IMR-90 (cell line): Measurements from ENCODE around the gene PIEZO2. TPM values are rescaled to one million over a fixed set of nuclear protein-coding genes. Genes with fewer than 3 reads are reported as not detected.

Experiments used
- ATAC-seq: fragments of 200-7000 bp; cut with Tn5 transposase; 2 replicates; pipeline ENCODE4 v1.9.1; 2020; ENCODE audit warnings: low read depth, mild to moderate bottlenecking, moderate library complexity
- BruUV-seq: library from RNA; stranded (reverse); fragments of 400-500 nt; replicated peaks from 2 replicates; lab custom pipeline; 2021; lab: Mats Ljungman, UMichigan
- CTCF ChIA-PET: fragments of 300-600 bp; formaldehyde crosslinking; extraction: SDS; loops from one replicate; lab custom pipeline; 2021; ENCODE audit warnings: antibody characterized with exemption; lab: Yijun Ruan, JAX
- POLR2A ChIA-PET: fragments of 300-600 bp; sonication (Branson Sonifier 250); formaldehyde crosslinking; loops from one replicate; lab custom pipeline; 2022; ENCODE audit warnings: antibody characterized with exemption; ENCODE audit not compliant: unreplicated experiment; lab: Charles Lee
- DNase-seq: peaks from one replicate; pipeline ENCODE4 v3.0.0; 2013
- H2AFZ ChIP-seq: replicated peaks from 2 replicates; pipeline ENCODE3; 2013; ENCODE audit warnings: low read length, mild to moderate bottlenecking; ENCODE audit not compliant: poor library complexity
- H2AK5ac ChIP-seq: 2 replicates; pipeline ENCODE4 v1.6.1; 2013; ENCODE audit warnings: low read depth, low read length, inconsistent platforms
- H2AK9ac ChIP-seq: replicated peaks from 2 replicates; pipeline ENCODE3; 2013; ENCODE audit warnings: mild to moderate bottlenecking, low read depth, low read length, moderate library complexity; ENCODE audit not compliant: poor library complexity
- H2BK120ac ChIP-seq: 2 replicates; pipeline ENCODE4 v1.6.1; 2013; ENCODE audit warnings: low read depth, low read length, inconsistent platforms
- H2BK15ac ChIP-seq: 3 replicates; pipeline ENCODE4 v1.6.1; 2013; ENCODE audit warnings: low read depth, low read length, inconsistent platforms
- H2BK20ac ChIP-seq: 2 replicates; pipeline ENCODE4 v1.6.1; 2013; ENCODE audit warnings: low read depth, mild to moderate bottlenecking, inconsistent platforms, low read length, moderate library complexity
- H2BK5ac ChIP-seq: 2 replicates; pipeline ENCODE4 v1.6.1; 2013; ENCODE audit warnings: mild to moderate bottlenecking, low read depth, low read length, inconsistent platforms; ENCODE audit not compliant: poor library complexity, severe bottlenecking
- H3K14ac ChIP-seq: replicated peaks from 2 replicates; pipeline ENCODE4 v1.6.1; 2013; ENCODE audit warnings: low read depth, low read length, inconsistent platforms
- H3K18ac ChIP-seq: 2 replicates; pipeline ENCODE4 v1.6.1; 2013; ENCODE audit warnings: low read depth, low read length, control low read depth
- H3K23ac ChIP-seq: 2 replicates; pipeline ENCODE4 v1.6.1; 2013; ENCODE audit warnings: low read depth, low read length, inconsistent platforms
- H3K27ac ChIP-seq: 2 replicates; pipeline ENCODE4 v1.5.1; 2013; ENCODE audit warnings: mild to moderate bottlenecking, control low read depth, low read length; ENCODE audit not compliant: insufficient read depth
- H3K27me3 ChIP-seq: 2 replicates; pipeline ENCODE4 v1.6.1; 2013; ENCODE audit warnings: low read length; ENCODE audit not compliant: control insufficient read depth, insufficient read depth
- H3K36me3 ChIP-seq: 2 replicates; pipeline ENCODE4 v1.6.1; 2013; ENCODE audit warnings: low read length, mixed read lengths; ENCODE audit not compliant: control insufficient read depth, insufficient read depth
- H3K4ac ChIP-seq: 2 replicates; pipeline ENCODE4 v1.6.1; 2013; ENCODE audit warnings: low read depth, low read length, inconsistent platforms
- H3K4me1 ChIP-seq: 2 replicates; pipeline ENCODE4 v1.6.1; 2013; ENCODE audit warnings: low read length, mixed read lengths; ENCODE audit not compliant: control insufficient read depth, insufficient read depth
- H3K4me2 ChIP-seq: 2 replicates; pipeline ENCODE4 v1.6.1; 2013; ENCODE audit warnings: low read depth, mild to moderate bottlenecking, control low read depth, low read length, moderate library complexity
- H3K4me3 ChIP-seq: 2 replicates; pipeline ENCODE4 v1.5.1; 2013; ENCODE audit warnings: low read depth, mild to moderate bottlenecking, control low read depth, low read length, moderate library complexity; ENCODE audit not compliant: insufficient read depth
- H3K56ac ChIP-seq: 2 replicates; pipeline ENCODE4 v1.6.1; 2013; ENCODE audit warnings: low read length, inconsistent platforms; ENCODE audit not compliant: insufficient read depth; ENCODE audit errors: extremely low read depth
- H3K79me1 ChIP-seq, 2 experiments: 2 replicates each; pipeline ENCODE4 v1.6.1; 2013; ENCODE audit warnings: low read length in 2 of 2, inconsistent platforms in 1 of 2, low read depth in 1 of 2
- H3K9ac ChIP-seq: 2 replicates; pipeline ENCODE4 v1.6.1; 2013; ENCODE audit warnings: low read depth, low read length, control low read depth
- H3K9me1 ChIP-seq: 2 replicates; pipeline ENCODE4 v1.6.1; 2013; ENCODE audit warnings: low read length, inconsistent platforms; ENCODE audit not compliant: insufficient read depth
- H3K9me3 ChIP-seq: 2 replicates; pipeline ENCODE4 v1.6.1; 2013; ENCODE audit warnings: low read length; ENCODE audit not compliant: control insufficient read depth, insufficient read depth
- H4K20me1 ChIP-seq: 2 replicates; pipeline ENCODE4 v1.6.1; 2013; ENCODE audit warnings: low read length, inconsistent platforms; ENCODE audit not compliant: insufficient read depth
- H4K5ac ChIP-seq: 2 replicates; pipeline ENCODE4 v1.6.1; 2013; ENCODE audit warnings: mild to moderate bottlenecking, low read depth, low read length, control low read depth
- H4K8ac ChIP-seq, 2 experiments: 2 replicates each; pipeline ENCODE4 v1.6.1; 2013; ENCODE audit warnings: low read depth in 2 of 2, low read length in 2 of 2, control low read depth in 1 of 2, inconsistent platforms in 1 of 2
- H4K91ac ChIP-seq: 2 replicates; pipeline ENCODE4 v1.6.1; 2013; ENCODE audit warnings: low read depth, low read length, inconsistent platforms; ENCODE audit not compliant: insufficient read depth
- CEBPB ChIP-seq: IDR thresholded peaks from 2 replicates; pipeline ENCODE4 v1.6.1; 2012; ENCODE audit warnings: low read depth, low read length, improper control_type of control experiment
- CHD1 ChIP-seq: IDR thresholded peaks from 2 replicates; pipeline ENCODE4 v1.6.1; 2012; ENCODE audit warnings: low read depth, low read length, improper control_type of control experiment
- ELK1 ChIP-seq: fragments of 150-350 bp; IDR thresholded peaks from 2 replicates; pipeline ENCODE4 v1.6.1; 2016; ENCODE audit warnings: low read depth, mild to moderate bottlenecking, low read length, moderate library complexity, borderline replicate concordance
- FOS ChIP-seq: fragments of 150-350 bp; IDR thresholded peaks from 2 replicates; pipeline ENCODE4 v1.6.1; 2016; ENCODE audit warnings: low read depth, low read length
- MAFK ChIP-seq: IDR thresholded peaks from 2 replicates; pipeline ENCODE4 v1.6.1; 2012; ENCODE audit warnings: low read depth, low read length, improper control_type of control experiment
- MAZ ChIP-seq: IDR thresholded peaks from 2 replicates; pipeline ENCODE4 v1.6.1; 2012; ENCODE audit warnings: low read depth, mild to moderate bottlenecking, low read length, improper control_type of control experiment, moderate library complexity, borderline replicate concordance
- MXI1 ChIP-seq: IDR thresholded peaks from 2 replicates; pipeline ENCODE4 v1.6.1; 2012; ENCODE audit warnings: low read depth, mild to moderate bottlenecking, low read length, moderate library complexity, borderline replicate concordance
- NFE2L2 ChIP-seq: fragments of 150-350 bp; IDR thresholded peaks from 2 replicates; pipeline ENCODE4 v1.6.1; 2016; ENCODE audit warnings: low read depth, mild to moderate bottlenecking, low read length
- POLR2A ChIP-seq: IDR thresholded peaks from 2 replicates; pipeline ENCODE4 v1.6.1; 2012; ENCODE audit warnings: mild to moderate bottlenecking, low read depth, low read length
- RAD21 ChIP-seq: IDR thresholded peaks from 2 replicates; pipeline ENCODE4 v1.6.1; 2012; ENCODE audit warnings: low read length, improper control_type of control experiment
- RFX5 ChIP-seq: IDR thresholded peaks from 2 replicates; pipeline ENCODE4 v1.8.0; 2012; ENCODE audit warnings: low read depth, mild to moderate bottlenecking, low read length, moderate library complexity
- WGBS, 2 experiments: methylation state at CpG; one replicate each; pipeline versions ENCODE4 v1.1.5 to v1.1.7; 2013; ENCODE audit warnings: missing lambda C conversion rate in 2 of 2; ENCODE audit not compliant: insufficient read length in 1 of 2; ENCODE audit errors: extremely low coverage in 2 of 2; 5-methylcytosine and 5-hydroxymethylcytosine counted together
- dilution Hi-C: fragments of 300-500 bp; cut with HindIII; formaldehyde crosslinking; loops from one replicate; pipeline ENCODE4 v1.14.3; 2018; ENCODE audit warnings: low sequenced_read_pairs; ENCODE audit not compliant: unreplicated experiment
- in situ Hi-C: fragments of 300-500 bp; cut with MboI; formaldehyde crosslinking; loops from 3 replicates; pipeline ENCODE4 v1.14.3; 2019; ENCODE audit warnings: low sequenced_read_pairs, inconsistent platforms, mixed read lengths
- intact Hi-C: fragments of 100-400 bp; cut with micrococcal nuclease; formaldehyde crosslinking; loops from 2 replicates; pipeline ENCODE4 v1.10.0; 2022
- polyA plus RNA-seq, 3 experiments: library from polyadenylated mRNA; depleted of rRNA; stranded (reverse); fragments of >200 nt; gene quantifications; 2 replicates each; pipeline ENCODE4 v1.2.3, GENCODE V29; 2012; ENCODE audit warnings: low replicate concordance in 1 of 3
- total RNA-seq: library from RNA; depleted of rRNA; stranded (reverse); fragments of >200 nt; gene quantifications from 2 replicates; pipeline ENCODE4 v1.2.3, GENCODE V29; 2012
- TF ChIP-seq, protein P1 (sequence below): conservative IDR thresholded peaks from 2 replicates; pipeline ENCODE4 v1.5.1; 2012; ENCODE audit warnings: mild to moderate bottlenecking, low read depth, low read length, improper control_type of control experiment
- TF ChIP-seq, protein P2 (sequence below): fragments of 150-350 bp; IDR thresholded peaks from 2 replicates; pipeline ENCODE4 v1.6.1; 2017; ENCODE audit warnings: mild to moderate bottlenecking, antibody characterized with exemption, low read length, low read depth

The PIEZO2 gene
- total and polyA plus RNA-seq, 2 of the 4 experiments (the other 2 are of a cell fraction) = 2.4 to 4.1 TPM

GRCh38 chr18:11035376-11035775 lies 114.0 kb downstream of the PIEZO2 start:
- no TSS peak for BruUV-seq
- ATAC-seq (no peak), DNase-seq (no peak)
- no peak overlapping the region for H2AK5ac ChIP-seq
- H4K91ac ChIP-seq = no peak overlapping the region
- no peak overlapping the region for H2AK9ac ChIP-seq
- H2AFZ ChIP-seq = no peak overlapping the region
- in situ Hi-C loops (no loop called here), dilution Hi-C loops (no loop called here), intact Hi-C loops (no loop called here)
- no peak overlapping the region for H3K4ac ChIP-seq
- no peak overlapping the region for H3K56ac ChIP-seq
- ChIA-PET CTCF (interaction anchor here (1.0 kb wide), 1 partner anchor 119 kb away, joined by 3 read pairs; no protein-coding TSS in a partner anchor), POLR2A (interaction anchor here (0.6 kb wide), 1 partner anchor 20 kb away, joined by 3 read pairs; no protein-coding TSS in a partner anchor)
- no peak overlapping the region for H3K4me3 ChIP-seq
- H2BK20ac ChIP-seq = no peak overlapping the region
- H3K9me3 ChIP-seq = no peaks in the 10 kb centered on the region
- H3K4me2 ChIP-seq = no peak overlapping the region
- no peaks in the 10 kb centered on the region for H3K27me3 ChIP-seq
- H3K23ac ChIP-seq = no peak overlapping the region
- no CpG with 5 or more reads among the region's 2 CpGs for WGBS, 2 experiments
- TF ChIP-seq RAD21 (no peak), POLR2A (no peak), ELK1 (no peak), MAFK (no peak), FOS (no peak), RFX5 (no peak), CEBPB (no peak), CHD1 (no peak), NFE2L2 (no peak), MAZ (no peak), MXI1 (no peak)
- TF ChIP-seq, protein P1, sequence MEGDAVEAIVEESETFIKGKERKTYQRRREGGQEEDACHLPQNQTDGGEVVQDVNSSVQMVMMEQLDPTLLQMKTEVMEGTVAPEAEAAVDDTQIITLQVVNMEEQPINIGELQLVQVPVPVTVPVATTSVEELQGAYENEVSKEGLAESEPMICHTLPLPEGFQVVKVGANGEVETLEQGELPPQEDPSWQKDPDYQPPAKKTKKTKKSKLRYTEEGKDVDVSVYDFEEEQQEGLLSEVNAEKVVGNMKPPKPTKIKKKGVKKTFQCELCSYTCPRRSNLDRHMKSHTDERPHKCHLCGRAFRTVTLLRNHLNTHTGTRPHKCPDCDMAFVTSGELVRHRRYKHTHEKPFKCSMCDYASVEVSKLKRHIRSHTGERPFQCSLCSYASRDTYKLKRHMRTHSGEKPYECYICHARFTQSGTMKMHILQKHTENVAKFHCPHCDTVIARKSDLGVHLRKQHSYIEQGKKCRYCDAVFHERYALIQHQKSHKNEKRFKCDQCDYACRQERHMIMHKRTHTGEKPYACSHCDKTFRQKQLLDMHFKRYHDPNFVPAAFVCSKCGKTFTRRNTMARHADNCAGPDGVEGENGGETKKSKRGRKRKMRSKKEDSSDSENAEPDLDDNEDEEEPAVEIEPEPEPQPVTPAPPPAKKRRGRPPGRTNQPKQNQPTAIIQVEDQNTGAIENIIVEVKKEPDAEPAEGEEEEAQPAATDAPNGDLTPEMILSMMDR = no peak
- TF ChIP-seq, protein P2, sequence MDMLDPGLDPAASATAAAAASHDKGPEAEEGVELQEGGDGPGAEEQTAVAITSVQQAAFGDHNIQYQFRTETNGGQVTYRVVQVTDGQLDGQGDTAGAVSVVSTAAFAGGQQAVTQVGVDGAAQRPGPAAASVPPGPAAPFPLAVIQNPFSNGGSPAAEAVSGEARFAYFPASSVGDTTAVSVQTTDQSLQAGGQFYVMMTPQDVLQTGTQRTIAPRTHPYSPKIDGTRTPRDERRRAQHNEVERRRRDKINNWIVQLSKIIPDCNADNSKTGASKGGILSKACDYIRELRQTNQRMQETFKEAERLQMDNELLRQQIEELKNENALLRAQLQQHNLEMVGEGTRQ = no peak
- H3K79me1 ChIP-seq = peaks cover 0 to 5% of the 10 kb centered on the region in 2 experiments; a peak in 1 of 4 replicates
- no peak overlapping the region for H3K9ac ChIP-seq
- peaks cover 4% of the 10 kb centered on the region; the same call in 1 of the 2 replicates for H3K4me1 ChIP-seq
- H3K14ac ChIP-seq = no peak overlapping the region
- no peak overlapping the region for H3K27ac ChIP-seq
- no peak overlapping the region for H3K18ac ChIP-seq
- H4K8ac ChIP-seq = no peak overlapping the region
- H3K9me1 ChIP-seq = peaks cover 7% of the 10 kb centered on the region; the same call in 1 of the 2 replicates
- no peak overlapping the region for H4K5ac ChIP-seq
- no peak overlapping the region for H2BK15ac ChIP-seq
- H2BK120ac ChIP-seq = no peak overlapping the region
- H3K36me3 ChIP-seq = no peaks in the 10 kb centered on the region
- H4K20me1 ChIP-seq = no peaks in the 10 kb centered on the region
- no peak overlapping the region for H2BK5ac ChIP-seq
